HG02798 (cell line): ENCODE measurements around the gene SH3BP2.

Source experiments
- ATAC-seq: cut with Tn5 transposase; IDR thresholded peaks from one replicate; pipeline ENCODE4 v1.9.1; 2021; ENCODE audit warnings: mild to moderate bottlenecking; ENCODE audit not compliant: unreplicated experiment, poor library complexity

The SH3BP2 gene

DNA sequence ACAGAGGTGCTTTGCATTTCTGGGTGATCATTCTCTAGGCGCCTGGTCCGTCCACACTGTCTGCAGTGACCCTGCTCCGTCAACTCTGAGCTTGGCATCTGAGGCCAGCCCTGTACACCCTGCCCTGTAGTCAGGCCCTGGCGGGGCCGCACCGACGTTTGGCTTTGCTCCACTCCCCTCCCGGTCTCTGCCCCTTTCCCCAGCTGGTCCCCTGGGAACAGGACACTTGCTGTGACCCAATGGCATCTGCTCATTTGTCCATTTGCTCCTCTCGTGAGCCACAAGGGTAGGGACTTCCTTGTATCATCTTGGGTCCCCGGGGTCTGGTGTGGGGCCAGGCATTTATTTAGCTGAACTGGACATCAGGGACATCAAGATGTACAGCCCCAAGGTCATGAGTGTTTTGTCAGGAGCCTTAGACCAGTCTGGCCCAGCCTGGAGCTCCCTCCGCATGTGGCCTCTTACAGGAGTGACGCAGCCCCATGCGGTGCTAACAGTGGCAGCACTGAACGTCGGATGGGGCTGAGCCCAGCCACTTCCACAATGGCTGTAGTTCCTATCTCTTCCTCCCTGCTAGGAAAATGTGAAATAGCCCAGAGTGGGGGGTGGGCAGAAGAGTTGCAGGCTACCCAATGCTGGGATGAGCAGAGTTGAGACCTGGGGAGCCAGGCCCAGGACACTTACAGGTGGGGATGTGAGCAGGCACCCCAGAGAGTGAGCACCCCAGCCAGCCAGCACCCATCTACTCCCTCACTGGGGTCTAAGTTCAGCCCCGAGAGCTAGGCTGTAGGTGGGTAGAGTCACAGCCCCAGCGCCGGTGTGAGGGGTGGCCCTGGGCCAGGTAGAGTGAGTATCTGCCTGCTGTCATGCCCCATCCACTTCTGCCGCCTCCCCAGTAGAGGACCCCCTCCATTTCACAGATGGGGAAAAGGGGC is 2.0 kb upstream of the SH3BP2 start:
- ATAC-seq, result no peak

DNA sequence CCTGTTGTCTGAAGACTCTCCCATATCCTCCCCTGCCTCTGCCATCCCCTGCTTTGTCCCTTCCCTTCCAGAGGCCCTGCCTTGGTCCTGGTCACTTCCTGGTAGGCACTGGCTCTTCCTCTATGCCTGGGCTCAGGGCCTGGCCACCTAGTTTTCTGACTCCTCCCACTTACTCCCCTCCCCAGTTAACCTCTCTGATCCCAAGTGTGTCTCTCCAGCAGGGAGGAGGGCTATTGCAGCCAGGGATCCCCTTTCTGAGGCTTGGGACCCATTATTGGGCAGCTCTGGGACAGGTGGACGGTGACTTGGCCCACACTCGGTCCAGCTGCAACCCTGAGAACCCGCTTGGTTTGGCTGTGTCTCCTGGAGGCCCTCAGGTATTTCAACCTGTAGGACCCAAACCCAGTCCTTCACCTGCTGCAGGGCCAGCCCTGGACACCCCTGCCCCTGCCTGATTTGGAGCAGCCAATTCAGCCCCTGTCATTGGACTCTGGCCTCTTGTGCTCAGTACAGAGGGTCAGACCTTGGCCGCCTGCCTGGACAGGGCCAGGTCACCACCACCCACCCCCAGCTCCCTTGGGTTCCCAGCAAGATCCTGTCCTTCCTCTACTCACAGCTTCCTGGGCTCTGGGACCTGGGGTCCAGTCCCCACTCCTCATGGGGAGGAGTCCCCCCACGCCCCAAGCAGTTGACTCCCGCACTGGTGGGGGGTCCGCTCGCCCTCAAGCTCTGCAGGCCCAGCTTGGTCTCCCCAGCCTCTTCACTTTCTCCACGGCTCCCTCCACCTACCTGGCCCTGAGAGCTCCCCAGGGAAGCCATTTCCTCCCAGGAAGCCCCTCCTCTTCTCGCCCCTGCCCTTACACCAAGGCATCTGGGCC is 1.1 kb upstream of the SH3BP2 start:
- ATAC-seq, result no peak

DNA sequence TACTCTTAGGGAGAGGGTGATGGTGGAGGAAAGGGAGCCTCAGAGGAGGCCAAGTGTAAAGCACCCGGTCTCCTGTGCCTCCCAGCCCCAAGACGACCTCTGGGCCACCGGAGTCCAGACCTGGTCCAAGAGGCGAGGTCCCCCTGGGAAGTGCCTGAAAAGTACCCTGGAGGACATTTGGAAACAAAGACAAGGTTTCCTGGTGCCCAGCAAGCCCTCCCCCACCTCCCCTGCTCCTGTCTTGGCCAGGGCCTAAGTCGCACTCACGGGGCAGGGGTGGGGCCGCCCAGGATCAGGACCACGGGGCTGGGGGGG is 532 bp upstream of the SH3BP2 start:
- ATAC-seq, result no peak

DNA sequence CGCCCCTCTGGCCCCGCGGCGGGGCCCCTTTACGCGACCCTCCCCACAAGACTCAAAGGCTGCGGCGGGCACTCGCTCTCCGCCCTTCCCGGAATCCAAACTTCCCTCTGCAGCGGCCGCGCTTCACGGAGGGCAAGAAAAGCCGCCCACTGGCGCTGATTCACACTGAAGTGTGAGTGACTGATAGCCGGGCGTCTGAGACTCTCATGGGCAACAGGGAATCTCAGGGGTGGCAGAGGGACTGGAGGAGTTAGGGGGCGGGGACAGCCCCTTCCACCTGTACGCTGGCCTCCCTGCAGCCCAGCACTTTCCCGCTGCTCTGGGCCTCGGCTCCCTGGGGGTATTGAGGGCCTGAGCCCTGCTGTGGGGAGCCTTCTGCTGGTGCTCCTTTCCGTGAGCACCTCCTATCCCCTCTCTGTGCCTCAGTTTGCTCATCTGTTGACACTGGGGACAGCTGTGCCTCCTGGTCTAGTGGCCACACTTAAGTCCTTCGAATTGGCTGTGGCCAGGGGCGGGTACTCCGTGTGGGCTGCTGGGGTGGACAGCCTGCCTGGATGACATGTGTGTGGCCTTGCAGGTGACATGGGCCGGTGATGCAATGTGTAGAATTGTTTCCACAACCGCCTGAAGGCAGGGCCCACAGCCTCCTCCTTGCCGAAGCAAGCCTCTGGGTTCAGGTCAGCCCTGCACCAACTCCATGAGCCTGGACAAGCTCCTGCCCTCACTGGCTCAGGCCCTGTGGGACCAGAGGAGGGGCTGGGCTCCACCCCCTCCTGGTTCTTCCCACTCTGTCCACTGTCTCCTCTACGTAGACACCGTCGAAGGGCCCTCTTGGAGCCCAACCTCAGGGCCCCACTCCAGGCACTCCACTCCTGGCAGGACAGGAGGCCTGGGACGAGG is 951 bp downstream of the SH3BP2 start:
- ATAC-seq, result no peak

DNA sequence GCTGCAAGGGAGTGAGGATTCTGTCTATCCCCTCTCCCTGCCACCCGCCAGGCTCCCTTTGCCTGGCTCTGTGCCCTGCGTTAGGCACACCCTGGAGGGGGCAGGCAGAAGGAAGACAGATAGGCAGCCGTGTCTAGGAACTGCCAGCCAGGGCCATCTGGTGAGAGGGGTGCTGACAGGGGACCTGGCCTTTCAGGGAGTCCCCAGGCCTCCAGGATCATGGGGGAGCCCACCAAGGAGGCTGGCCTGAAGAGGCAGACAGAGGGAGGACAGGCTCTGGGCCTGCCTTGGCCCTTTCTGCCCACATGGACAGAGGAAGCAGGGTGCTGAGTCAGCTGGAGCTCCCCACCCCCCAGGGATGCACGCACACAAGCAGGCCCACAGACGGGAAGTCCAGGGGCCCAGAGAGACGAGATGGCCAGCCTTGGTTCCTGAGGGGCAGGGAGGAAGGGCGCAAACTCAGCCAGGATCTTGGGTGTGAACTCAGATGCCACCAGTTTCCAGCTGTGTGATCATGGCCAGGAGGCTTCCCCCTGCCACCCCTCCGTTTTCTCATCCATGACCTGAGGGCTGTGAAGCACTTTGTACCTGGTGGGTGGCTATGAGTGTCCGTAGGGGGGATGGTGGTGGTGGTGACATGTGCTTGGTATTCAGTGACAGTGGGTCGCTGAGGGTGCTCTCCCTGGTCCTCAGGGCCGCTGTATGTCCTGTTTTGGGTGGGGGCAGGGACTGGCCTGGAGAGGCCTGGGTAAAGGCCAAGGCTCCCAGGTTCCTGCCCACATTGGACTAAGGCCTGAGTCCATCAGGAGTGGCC is 1.8 kb downstream of the SH3BP2 start:
- ATAC-seq, result no peak

DNA sequence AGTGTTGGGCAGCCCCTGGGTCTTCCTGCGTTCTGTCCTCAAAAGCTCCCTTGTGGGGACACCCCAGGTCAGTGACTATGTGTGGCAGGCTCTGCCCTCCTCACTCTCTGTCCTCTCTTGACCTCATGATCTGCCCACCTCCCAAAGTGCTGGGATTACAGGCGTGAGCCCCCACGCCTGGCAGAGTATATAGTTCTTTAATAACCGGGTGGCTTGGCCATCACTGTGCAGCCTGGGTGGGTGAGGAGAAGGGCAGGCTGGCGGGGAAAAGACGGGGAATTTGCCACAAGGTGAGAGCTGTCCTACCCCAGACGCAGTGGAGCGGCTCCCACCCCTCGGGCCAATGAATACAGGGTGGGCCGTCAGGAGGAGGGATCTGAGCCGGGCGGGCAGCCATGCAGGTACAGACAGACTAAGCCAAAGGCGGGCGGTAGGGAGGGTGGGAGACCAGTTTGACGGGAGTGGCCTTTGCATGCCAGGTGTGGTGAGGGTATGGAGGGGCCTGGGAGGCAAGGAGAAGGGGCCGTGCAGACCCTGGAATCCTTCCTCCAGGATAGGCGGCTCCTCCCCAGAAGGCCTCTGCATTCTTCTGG is 2.5 kb downstream of the SH3BP2 start:
- ATAC-seq, result no peak

DNA sequence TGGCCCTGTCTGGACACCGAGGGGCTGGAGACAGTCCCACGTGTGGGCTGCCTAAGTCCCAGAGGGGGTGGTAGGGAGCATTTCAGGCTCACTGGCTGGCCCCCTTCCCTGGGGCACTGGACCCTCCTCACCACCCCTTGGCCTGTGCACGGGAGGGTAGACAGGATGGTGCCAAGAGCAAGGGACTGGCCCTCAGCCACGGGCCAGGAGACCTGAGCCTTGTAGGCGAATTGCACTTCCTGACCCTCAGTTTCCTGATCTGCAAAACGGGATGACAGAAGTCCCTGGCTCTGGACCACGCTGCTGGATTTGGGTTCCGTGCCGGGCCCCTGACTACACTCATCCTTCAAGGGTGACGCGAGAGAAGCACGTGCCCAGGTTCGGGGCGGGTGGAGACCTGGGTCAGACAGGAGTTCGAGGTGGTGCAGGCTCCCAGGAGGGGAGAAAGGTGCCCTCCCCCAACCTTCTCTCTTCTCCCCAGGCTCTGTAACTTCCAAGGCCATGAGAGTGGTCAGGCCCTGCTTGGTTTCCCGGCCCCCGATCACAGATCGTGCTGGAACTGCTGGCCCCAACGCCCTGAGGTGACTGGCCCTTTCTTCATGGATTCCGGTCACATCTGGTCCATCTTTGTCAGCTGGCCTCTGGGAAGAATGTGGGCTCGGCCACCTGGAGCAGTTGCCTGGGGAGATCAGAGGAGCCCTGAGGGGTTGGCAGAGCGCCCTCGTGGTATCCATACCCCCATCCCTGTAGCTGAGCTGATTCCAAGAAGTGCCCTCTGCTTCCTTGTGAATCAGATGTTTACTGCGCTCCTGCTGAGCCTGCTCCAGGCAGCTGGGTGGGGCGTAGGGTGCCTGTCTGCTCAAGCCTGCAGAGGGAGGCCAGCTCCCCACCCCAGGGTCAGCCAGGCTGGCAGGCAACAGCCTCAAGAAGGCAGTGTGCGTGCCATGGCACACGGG is 3.3 kb downstream of the SH3BP2 start:
- ATAC-seq, result no peak

DNA sequence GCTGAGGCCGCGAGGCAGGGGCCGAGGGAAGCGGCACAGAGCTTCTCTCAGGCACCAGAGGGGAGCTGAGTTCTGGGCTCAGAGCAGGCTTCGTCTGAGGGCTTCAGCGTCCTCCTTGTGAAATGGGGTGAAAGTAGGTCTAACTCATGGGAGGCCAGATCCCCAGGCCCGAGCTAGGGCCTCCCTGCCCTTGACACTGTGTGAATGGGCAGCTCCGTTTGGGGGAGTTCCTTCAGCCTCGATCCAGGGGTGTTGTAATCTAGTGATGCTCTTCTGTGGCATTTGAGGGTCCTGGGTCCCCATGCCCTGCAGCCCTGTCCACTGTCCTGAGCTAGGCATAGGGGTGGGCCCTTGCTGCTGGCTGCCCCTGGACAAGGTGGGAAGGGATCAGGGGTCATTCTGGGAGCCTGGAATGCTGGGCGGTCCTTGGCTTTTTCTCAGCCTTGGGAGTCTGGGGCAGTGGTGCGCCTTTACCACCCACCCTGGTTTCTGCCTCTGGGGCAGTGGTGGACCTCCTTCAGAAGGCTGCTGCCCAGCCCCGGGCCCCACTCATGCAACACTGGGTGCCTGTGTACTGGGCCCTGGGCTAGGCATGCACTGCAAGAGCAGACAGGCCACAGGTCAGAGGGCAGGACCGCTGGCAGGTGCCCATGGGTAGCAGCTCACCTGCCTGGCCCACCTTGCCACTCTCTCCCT is 4.1 kb downstream of the SH3BP2 start:
- ATAC-seq, result no peak

DNA sequence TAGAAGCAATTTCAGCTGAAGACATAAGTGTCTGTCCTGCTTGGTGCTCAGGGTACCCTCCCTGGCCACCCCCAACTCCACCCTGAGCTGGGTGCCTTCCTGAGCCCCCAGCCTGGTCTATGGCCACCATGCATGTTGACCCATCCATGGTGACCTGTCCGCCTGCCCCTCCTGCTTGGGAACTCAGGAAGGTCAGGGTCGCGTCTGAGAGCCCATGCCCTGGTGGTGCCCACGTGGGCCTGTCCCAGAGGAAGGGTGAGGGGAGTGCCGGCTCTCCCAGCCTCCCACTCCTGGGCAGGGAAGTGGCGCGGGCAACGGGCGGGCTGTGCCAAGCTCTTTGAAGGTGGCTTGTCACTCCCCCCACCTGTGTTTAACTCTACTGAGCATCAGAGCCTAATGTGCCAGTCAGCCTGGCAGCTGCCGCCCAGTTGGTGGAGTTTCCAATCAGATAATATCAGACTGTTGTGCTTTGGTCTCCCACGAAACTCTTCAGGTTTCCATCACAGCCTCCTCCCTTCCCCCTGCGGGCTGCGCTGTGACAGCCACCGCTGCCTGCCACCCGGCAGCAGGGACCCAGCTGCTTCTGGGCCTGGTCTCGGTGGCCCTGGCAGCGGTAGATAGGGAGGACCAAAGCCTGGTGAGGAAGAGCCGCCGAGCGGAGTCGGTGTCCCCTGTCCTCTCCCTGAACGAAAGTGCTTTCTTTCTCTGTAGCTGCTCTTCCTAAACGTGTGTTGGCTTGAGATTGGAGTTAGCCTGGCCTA is 4.8 kb downstream of the SH3BP2 start:
- ATAC-seq, result no peak

DNA sequence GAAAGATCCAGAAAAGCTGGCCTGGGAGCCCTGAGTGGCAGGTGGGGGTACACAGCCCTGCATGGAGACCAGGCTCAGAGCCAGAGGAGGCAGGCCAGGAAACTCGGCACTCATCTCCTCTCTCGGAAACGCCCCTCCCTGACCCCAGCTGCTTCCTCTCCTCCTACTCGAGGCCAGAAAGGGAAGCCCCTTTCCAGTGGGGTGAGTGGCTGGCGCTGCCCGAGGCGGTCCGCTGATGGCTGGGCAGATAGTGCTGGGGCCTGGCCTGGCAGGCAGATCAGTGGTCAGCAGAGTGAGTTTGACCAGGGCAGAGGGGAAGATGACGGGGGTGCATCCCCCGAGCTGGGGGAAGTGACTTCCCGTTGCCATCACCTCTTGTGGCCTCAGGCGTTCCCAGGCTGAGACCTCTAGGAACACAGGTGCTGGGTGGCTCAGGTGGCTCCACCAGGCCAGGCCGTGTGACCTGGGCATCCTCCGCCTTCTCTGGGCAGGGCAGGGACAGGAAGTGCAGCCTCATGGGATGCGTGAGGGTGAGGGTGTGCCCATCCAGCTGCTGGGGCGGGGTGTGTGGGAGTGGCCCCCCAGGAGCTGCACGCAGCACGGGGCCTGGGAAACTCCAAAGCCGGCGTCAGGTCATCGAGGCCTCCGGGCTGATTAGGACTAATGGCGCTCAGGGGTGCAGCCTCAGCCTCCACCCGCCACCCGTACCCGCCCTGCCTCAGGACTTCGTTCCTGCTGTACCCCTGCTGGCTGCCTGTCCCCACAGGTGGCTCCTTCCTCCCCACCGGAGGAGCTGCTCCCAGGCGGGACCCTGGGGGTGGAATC is 5.7 kb downstream of the SH3BP2 start:
- ATAC-seq, result peak; percentile 34

DNA sequence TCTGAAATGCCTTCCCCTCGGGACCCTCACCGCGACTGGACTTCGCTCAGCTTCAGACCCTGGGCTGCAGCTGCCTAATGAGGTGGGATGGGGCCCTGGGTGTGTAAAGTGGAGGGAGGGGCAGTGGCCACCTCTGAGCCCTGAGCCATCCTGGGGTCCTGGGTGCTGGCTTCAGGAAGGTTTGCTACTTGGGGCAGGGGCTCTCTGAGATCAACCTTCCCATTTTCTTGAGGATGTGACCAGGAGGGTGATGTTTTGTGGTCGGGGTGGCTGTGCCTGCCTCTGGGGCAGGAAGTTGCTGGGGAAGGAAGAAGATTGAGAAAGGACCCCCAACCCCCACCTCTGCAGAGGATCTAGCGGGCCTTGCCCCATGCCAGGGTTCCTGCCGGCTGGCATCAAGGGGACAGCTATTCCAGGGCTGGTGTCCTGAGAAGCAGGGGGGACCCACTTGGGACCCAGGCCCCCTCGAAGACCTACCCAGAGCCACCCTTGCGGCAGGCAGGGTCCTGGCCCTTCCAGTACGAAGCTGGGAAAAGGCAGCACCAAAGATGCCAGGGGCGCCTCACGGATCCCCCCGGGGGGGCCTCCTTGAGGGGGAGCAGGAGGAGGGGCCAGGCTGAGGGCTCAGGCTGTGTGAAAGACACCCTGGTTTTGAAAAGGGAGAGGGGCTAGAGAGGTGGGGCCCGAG is 6.5 kb downstream of the SH3BP2 start:
- ATAC-seq, result no peak

DNA sequence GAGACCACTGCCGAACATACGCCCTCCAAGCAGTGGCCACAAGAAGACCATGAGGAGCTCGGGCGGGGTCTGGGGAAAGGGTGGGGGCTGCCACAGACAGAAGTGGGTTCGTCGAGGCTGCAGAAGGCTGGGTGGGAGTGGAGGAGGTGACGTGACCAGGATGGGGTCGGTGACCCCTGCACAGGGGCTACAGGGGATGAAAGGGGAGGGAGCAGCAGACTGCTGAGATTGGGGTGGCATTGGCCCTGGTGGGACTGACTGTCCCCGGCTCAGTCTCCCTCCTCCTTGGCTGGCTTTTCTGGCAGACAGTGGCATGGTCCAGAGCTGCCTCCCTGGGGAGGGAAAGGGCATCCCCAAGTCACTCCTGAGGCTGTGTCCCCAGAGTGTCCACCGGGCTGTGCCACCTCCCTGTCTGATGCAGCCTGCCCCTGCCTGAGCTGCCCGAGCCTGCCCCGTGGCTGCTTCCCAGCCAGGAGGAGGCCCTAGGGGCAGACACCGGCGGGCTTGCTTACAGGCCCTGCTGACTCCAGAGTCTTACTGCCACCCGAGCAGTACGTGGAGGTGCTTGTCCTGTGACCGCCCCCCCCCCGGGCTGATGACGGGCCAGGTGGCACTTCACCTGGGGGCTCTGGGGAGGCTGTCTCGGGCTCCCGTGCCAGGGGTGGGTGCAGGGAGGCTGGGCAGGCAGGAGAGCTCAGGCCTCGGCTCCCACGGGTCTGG is 7.2 kb downstream of the SH3BP2 start:
- no peak for ATAC-seq

DNA sequence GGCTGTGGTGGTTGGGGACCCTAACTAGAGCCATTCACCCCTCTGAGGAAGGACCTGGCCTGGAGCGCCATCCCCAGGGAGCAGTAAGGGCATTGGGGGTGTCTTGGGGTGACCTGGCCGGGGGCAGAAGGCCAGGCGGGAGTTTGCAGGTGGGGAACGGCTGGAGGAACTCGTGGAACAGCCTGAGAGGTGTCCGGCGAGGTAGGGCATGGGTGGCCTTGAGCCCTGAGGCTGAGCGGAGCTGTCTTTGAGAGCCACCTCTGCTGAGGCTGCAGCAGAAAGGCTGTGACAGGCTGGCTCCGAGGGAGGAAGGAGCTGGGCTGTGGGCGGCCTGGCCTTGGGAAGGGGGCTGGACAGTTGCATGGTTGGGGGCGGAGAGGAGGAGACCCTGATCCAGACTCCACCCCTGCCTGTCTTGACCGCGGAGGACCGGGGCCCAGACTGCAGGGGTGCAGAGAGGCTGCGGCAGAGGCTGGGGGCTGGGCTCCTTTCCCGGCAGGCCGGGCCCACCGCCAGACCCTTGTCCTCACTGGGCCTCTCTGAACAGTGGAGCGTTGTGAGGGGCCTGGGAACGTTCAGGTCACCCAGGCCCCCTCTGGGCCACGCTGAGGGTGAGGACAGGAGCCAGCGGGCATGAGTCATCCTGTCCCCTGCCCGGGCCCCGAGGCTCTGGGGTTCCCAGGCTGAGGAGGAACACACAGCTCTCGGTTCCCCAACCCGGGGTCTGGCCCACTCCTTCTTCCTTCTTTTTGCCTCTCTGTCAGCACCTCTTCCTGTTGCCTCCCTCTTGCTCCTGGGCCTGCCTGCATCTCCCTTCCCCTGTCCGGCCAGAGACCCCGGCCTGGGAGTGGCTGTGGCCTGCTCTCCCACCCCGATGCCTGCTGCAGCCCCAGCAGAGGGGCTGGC is 8.1 kb downstream of the SH3BP2 start:
- ATAC-seq, result peak; percentile 30
